GM21529 (cell line): ENCODE data around the gene DUSP1.

Source experiments
- ATAC-seq: cut with Tn5 transposase; IDR thresholded peaks from one replicate; pipeline ENCODE4 v1.9.1; 2021; ENCODE audit not compliant: unreplicated experiment

Gene DUSP1

GRCh38 chr5:172782169-172783039 is 11.4 kb upstream of the DUSP1 start:
- ATAC-seq, result no peak

- no peak for ATAC-seq
These were observed 8.8 kb upstream of the DUSP1 start for GRCh38 chr5:172779691-172780341.

GRCh38 chr5:172777881-172778814 is 7.2 kb upstream of the DUSP1 start:
- no peak for ATAC-seq

- ATAC-seq, result no peak
These were observed 5.2 kb upstream of the DUSP1 start for GRCh38 chr5:172776235-172776594.

- ATAC-seq, result no peak
These were observed 4.6 kb upstream of the DUSP1 start for GRCh38 chr5:172775326-172776234.

- no peak for ATAC-seq
These were observed 3.7 kb upstream of the DUSP1 start for GRCh38 chr5:172774561-172775315.

- no peak for ATAC-seq
These were observed 2.8 kb upstream of the DUSP1 start for GRCh38 chr5:172773481-172774469.

- peak; percentile 32 for ATAC-seq
These were observed 1.3 kb upstream of the DUSP1 start for GRCh38 chr5:172772112-172772906.

- no peak for ATAC-seq
These were observed 580 bp upstream of the DUSP1 start for GRCh38 chr5:172771439-172772111.

GRCh38 chr5:172770374-172770674 is 671 bp downstream of the DUSP1 start:
- no peak for ATAC-seq

- no peak for ATAC-seq
These were observed 1.2 kb downstream of the DUSP1 start for GRCh38 chr5:172769616-172770373.

GRCh38 chr5:172769342-172769615 is 1.7 kb downstream of the DUSP1 start:
- no peak for ATAC-seq

- no peak for ATAC-seq
These were observed 2.2 kb downstream of the DUSP1 start for GRCh38 chr5:172768573-172769341.

GRCh38 chr5:172768098-172768572 is 2.9 kb downstream of the DUSP1 start:
- ATAC-seq, result no peak

GRCh38 chr5:172766287-172767108 is 4.5 kb downstream of the DUSP1 start:
- no peak for ATAC-seq
